GM12872 (cell line): ENCODE data around the gene FAM20A.

Experiments
- TF ChIP-seq, protein P1 (sequence below): IDR thresholded peaks from 3 replicates; pipeline ENCODE4 v1.5.1; 2011; ENCODE audit warnings: low read depth, mild to moderate bottlenecking, low read length, moderate library complexity; ENCODE audit not compliant: insufficient read depth

The FAM20A gene

DNA sequence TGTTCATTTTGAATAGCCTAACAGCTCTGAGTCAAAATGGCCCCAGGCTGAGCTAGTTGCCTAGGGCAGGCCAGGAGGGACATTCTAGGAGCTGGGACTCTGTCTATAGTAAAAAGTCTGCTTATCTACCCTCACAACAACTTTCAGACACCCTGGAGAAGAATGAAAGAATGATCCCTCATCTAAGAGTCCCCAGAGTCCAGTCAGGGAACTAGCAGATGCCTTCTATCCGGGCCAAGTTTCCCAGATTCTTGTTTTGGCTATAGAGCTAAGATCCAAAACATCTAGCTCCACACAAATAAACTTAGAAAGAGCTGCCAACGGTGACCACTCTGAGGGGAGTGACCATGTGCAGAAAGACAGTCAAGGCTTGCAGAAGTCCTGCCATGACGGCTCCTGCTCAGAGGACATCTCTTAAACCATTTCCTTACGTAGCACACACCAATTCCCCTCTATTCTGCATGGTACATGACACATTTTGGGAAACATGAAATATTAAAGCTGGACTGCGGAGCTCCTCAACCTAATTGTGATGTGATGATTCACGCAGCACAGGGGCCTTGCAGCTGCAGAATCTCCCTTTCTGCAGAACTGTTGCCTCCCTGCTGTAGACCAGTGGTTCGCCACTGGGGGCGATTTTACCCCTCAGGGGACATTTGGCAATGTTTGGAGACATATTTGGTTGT lies 24.2 kb downstream of the FAM20A start:
- TF ChIP-seq, protein P1, sequence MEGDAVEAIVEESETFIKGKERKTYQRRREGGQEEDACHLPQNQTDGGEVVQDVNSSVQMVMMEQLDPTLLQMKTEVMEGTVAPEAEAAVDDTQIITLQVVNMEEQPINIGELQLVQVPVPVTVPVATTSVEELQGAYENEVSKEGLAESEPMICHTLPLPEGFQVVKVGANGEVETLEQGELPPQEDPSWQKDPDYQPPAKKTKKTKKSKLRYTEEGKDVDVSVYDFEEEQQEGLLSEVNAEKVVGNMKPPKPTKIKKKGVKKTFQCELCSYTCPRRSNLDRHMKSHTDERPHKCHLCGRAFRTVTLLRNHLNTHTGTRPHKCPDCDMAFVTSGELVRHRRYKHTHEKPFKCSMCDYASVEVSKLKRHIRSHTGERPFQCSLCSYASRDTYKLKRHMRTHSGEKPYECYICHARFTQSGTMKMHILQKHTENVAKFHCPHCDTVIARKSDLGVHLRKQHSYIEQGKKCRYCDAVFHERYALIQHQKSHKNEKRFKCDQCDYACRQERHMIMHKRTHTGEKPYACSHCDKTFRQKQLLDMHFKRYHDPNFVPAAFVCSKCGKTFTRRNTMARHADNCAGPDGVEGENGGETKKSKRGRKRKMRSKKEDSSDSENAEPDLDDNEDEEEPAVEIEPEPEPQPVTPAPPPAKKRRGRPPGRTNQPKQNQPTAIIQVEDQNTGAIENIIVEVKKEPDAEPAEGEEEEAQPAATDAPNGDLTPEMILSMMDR, result peak; percentile 26; the same call in 1 of the 3 replicates

DNA sequence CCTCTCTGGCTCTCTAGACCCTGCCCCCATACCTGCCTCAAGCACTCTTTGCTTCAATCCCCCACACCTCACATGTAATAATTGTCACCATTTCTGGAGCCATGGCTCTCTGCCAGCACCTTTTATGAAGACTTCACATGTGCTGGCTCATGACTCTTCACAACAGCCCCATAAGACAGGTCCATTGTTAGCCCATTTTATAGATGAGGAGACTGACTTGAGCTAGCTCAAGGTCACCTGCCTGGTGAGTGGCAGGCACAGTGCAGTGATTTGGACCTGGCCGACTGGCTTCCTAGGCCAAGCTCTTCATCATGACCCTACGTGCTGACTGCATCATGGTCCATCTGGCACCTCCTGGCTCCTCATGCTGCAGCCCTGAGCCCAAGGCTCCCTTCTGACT lies 25.0 kb downstream of the FAM20A start:
- TF ChIP-seq, protein P1, result no peak

DNA sequence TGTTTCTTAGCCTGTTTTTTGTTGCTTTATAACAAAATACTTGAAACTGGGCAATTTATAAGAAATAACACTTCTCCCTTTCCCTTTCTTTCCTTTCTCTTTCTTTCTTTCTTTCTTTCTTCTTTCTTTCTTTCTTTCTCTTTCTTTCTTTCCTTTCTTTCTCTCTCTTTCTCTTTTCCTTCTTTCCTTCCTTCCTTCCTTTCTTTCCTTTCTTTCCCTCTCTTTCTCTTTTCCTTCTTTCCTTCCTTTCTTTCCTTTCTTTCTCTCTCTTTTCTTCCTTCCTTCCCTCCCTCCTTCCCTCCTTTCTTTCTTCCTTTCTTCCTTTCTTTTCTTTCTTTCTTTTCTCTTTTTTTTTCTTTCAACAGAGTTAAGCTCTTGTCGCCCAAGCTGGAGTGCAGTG lies 27.8 kb downstream of the FAM20A start:
- TF ChIP-seq, protein P1, result no peak

DNA sequence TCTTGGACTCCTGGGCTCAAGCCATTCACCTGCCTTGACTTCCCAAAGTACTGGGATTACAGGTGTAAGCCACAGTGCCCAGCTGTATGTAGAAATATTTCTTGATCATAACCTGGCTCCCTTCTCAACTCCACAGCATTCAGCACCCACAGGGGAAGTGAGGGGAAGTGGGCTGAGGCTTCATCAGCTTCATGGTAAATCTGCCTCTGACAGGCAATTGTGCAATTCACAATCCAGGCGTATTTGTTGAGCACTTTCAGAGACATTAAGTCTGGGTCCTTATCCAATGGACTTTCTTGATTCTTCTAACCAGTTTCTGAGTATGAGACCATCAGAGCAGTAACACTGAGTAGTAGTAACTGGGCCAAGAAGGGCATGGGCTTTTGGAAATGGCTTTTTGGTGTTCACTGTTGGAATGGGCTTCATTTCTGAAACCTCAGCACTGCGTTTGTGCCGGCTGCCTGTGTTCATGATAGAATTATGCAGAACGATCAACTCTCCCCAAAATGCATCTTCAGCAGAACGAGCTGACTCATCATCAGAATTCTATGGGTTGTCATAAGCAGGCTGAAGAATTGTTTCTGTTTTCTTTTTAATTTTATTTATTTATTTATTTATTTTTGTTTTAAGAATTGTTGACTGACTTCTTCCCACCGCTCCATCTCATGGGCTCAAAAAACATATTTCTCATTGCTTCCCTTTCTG lies 28.9 kb downstream of the FAM20A start:
- TF ChIP-seq, protein P1, result no peak

DNA sequence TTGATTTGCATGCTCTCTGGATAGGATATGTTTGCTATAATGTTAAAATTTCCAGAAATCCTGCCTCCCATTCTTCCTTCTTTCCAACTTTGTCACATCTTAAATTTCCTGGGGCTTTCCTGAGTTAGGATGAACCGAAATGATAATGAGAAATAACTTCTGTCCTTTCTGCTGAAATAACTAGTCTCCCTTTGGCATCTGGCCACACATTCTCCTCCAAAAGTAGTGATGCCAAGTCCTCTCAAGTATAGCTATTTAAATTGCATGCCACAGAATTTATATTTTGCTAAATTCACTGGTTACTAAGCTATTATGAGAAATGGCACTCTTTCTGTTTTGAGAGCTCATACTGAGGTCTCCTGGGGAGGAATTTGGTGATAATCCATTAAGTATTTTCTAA lies 30.6 kb downstream of the FAM20A start:
- TF ChIP-seq, protein P1, result no peak

DNA sequence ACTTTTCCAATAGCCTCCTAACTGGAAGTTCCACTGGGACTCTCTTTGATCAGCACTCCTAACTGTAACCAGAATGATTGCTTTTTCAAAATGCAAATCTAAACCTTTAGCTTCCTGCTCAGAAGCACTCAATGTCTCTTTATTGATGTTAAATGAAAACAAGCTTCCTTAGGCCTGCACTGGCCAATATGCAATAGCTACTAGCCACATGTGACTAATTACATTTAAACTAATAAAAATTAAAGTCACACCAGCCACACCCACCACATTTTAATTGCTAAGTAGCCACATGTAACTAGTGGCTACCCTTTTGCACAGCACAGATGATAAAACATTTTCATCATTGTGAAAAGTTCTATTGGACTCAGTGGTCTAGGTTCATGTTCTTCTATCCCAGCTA lies 31.8 kb downstream of the FAM20A start:
- TF ChIP-seq, protein P1, result no peak

DNA sequence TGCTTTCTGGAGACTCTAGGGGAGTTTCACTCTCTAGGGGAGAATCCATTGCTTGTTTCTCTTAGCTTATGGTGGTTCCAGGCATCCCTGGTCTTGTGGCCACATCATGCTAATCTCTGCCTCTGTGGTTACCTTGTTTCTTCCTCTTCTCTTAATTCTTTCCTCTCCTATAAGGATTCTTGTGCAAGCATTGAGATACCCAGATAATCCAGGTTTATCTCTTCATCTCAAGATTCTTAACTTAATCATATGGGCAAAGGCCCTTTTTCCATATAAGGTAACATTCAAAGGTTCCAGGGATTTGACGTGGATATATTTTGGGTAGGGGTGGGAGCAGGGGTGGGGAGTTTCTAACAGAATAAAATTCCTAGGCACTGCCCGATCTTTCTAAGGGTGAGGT lies 32.6 kb downstream of the FAM20A start:
- TF ChIP-seq, protein P1, result no peak
